HG03097 (cell line): ENCODE data around the gene IFT81.
"Not testable (repeated sequence)": the region's sequence is repeated elsewhere in the genome, so short reads cannot be mapped to it uniquely, and the experiment has no call there.

ENCODE experiments used
- ATAC-seq: cut with Tn5 transposase; IDR thresholded peaks from one replicate; pipeline ENCODE4 v1.9.1; 2021; ENCODE audit not compliant: unreplicated experiment, low FRiP score

Gene IFT81

DNA sequence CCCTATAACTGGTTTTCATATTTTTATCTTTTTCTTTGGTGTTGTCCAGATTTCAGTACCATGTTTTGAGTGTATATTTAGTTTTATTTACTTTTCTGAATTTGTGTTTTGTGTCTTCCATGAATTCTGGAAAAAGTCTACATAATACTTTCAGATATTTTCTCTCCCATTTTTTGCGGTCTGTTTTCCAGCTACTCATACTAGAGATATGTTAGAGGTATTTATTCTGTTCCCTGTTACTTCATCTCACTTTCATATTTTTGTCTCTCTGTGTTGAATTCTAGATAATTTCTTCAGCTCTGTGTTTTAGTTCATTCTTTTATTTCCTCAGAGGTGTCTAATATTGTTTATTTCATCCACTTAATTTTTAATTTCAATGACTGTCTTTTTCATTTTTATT is 74.2 kb downstream of the IFT81 start:
- ATAC-seq: no peak

DNA sequence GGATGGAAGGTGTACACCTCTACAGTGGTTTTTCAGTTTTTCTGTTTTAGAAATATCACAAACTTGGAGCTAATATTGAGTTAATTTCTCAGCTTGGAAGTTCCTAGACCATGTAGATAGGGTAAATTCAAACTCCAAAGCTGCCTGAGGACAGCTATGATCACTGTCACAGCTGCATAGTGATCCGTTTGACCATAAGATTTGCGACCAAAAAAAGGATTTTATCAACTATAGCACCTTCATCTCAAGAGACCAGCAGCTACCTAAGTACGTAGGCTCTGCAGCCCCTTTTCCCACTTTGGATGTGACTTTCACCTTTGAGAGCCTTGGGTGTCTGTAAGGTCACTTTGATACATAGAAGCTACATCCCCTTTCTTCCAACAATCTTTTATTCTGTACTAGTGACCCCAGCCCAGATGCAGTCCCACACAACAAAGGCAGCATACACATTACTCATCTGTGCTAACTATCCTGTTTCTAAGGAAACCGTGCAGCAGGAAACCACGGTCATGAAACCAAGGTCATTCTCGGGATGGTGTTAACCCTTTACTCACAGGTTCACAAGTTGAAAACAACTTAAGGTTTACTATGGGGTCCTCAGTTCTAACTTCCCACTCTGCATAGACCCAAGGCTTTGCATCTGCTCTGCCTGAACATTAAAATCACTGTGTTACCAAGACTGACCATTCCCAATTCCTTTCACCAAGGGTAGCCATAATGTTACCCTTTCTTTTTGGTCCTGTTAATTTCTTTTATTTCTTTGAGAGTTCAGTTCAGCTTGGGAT is 75.4 kb downstream of the IFT81 start:
- ATAC-seq: no peak

DNA sequence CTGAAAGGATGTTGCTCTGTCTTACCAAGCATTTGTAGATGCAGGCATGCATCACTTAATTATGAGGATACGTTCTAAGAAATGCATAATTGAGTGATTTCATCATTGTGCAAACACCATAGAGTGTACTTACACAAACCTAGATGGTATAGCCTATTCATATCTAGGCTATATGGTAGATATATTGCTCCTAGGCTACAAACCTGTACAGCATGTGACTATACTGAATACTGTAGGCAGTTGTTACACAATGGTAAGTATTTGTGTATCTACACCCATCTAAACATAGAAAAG is 75.9 kb downstream of the IFT81 start:
- no peak for ATAC-seq

DNA sequence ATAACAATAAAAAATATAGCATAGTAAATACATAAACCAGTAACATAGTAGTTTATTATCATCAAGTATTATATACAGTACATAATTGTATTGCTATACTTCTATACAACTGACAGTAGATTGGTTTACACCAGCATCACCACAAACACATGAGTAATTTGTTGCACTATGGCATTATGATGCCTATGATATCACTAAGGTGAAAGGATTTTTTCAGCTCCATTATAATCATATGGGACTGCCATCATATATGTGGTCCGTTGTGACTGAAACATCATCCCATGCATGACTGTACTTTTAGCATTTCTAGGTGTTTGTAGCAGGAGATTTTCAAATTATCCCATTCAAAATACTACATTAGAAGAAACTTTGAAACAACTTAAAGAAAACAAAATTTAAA is 77.8 kb downstream of the IFT81 start:
- ATAC-seq: no peak

DNA sequence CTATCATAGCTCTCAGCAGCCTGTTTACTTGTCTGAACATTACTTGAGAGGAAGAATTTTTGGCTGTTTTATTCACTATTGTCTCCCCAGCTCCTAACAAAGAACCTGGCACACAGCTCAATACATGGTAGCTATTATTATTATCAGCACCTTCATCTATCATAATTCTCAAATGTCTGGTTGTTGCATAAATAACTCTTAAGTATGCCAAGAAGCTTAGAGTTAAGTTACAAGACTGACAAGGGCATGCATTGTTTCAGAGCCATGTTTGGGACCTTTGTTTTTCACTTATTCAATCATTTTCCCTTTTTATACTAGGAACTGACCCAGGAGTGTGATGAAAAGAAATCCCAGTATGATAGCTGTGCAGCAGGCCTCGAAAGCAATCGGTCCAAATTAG is 79.4 kb downstream of the IFT81 start:
- ATAC-seq: no peak

DNA sequence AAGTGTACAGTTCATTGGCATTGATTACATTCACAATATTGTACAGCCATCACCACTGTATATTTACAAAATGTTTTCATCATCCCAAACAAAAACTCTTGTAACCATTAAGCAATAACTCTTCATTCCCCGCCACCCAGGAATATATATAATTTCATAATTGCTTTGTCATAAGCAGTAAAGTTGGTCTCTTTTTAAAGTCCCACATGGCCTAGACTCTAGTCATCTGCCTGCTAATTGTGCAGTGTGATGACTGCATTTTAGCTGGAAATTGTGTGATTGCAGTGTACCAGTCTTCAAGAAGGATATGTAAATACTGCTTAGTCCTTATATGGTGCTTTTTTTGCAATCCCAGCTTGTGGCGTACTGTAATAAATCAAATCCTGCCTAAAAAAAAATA is 81.8 kb downstream of the IFT81 start:
- no peak for ATAC-seq

DNA sequence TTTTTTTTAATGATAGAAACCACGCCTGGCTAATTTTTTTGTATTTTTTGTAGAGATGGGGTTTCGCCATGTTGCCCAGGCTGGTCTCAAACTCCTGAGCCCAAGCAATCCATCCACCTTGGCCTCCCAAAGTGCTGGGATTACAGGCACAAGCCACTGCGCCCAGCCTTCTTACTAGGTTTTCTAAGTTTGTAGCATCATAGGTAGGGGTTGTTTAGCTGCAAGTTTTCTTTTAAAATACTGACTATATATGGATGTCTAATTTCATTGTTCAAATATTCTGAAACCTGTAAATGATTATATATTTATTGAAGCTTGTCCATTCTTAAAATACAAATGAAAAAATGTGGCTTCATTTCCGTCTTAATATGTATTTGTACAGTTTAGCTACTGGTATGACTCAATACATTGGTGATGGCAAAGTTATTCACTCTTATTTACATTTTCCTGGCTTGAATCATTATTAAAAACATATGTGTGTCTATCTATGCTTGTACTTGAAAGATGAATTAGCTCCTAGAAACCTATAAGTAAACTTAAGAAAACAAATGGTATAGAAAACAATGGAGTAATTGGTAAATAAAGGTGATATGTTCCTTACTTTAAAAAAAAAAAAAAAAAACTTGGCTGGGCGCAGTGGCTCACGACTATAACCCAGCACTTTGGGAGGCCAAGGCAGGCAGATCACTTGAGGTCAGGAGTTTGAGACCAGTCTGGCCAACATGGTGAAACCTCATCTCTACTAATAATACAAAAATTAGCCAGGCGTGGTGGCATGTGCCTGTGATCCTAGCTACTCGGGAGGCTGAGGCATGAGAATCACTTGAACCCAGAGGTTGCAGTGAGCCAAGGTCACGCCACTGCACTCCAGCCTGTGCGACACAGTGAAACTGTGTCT is 87.7 kb downstream of the IFT81 start:
- ATAC-seq: not testable (repeated sequence)

DNA sequence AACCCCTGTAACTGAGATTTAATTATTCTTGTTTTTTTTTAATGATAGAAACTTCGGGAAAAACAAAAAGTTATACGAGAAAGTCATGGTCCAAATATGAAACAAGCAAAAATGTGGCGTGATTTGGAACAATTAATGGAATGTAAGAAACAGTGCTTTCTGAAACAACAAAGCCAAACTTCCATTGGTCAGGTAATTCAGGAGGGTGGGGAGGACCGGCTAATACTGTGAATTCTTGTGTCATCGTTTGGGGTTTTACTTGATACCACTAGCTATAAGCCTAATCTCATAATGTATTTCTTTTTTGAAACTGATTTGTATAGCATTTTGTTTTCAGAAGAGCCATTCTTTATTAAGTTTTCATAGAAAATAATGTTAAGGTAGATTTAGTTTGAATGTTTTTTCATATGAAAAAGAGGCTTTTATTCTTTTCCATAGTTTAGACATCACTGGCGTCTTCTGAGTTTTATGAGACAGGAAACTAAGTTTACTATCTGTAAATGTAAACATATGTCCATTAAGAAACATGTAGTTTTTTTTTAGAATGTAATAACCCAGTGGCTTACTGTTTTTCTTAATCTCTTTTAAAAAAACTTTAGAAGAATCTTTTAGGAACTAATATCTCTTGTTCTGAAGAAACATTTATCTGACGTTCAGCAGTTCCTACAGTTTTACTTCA is 94.0 kb downstream of the IFT81 start:
- no peak for ATAC-seq

DNA sequence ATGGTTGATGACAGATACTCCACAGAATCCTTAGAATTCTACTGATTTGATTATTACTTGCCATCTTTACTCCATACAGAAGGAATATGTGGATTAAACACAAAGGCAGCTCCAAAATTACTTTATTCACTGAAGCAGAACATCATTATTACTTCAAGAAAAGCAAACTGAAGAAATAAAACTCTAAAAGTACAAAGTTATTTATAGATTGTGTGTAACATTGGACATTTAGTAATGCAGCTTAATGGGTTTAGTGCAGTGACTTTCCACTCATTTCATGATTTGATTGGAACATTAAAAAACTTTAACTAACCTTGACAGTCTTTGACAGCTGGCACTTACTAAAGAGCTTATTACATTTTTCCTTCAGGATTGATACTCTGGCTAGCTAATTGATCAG is 97.9 kb downstream of the IFT81 start:
- no peak for ATAC-seq

DNA sequence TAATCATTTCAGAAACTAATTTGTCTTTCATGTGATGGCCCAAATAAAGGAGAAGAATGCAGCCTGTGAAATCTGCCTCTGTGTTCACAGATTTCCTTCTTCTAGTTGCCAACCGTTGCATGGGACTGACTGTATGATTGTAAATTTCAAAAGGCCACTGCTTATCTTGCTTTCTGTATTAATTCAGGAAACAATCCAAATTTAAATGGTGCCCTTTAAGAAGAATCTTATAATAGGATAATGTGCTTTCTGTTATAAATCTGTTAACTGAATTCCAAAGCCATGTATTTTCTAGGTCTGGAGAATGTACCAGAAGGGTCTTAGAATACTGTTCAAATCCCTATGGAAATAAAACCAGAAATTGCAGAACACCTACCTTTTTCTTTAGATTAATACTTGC is 98.3 kb downstream of the IFT81 start:
- no peak for ATAC-seq

DNA sequence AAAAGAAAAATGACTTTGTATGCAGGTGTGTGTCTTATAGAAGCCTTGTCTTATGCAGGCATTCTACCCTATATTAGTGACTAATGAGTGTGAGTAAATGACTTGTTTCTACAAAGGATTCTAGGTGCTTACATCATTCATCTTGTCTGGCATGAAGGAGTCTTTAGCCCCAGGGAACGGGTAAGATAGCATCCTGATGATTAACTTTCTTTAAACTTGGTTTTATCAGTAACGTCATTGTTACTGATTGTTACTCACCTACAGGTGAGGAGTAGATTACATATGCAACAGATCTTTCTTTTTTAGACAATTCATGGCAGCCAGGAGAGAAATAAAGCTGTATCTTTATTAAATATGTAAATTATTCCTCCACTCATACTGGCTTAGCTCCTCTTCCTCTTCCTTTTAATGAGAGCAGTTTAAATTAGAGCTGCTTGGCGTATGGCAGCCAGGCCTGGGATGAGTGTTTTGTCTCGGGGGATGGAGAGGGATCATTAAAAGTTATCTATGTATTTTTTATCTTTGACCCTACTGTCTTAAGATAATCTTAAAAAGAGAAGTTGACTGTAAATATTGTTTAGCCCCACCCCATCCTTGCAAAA is 99.7 kb downstream of the IFT81 start:
- no peak for ATAC-seq

DNA sequence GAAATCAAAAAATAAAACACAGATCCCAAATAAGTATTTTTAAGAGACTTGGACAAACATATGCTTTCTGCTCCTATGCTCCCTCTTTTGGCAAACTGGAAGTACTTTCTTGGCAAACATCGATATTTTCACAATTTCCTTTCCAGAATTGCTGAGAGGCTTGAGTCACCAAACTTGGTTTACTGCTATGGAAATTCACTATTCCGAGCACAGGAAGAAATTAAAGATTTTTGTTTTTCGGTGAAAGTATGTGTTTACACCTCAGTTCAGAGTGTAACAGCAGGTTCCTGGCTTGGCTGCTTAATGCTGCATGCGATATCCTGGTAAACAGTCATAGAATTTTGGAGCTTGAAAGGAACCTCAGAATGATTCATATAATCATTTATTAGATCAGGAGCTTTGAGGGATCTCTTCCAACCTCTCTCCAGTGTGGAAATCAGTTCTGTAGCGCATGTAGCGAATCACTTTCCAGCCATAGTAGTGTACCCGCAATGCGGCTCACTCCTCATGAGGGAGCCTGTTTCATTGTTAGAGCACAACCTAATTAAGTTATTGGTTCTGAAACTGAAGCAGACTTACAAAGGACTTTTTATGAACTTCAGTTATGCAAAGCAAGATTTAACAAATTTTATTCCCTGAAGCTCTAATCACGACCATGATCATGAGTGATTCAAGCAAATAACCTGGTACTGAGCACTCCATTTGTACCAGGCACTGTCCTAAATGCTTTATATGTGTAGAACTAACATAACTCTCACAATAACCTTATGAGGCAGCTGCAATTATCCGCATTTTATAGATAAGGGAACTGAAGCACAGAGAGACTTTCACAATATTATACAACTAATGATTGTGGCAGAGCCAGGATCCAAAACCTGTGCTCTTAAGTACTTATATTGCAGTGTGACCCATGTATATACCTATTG is 100.5 kb downstream of the IFT81 start:
- no peak for ATAC-seq

DNA sequence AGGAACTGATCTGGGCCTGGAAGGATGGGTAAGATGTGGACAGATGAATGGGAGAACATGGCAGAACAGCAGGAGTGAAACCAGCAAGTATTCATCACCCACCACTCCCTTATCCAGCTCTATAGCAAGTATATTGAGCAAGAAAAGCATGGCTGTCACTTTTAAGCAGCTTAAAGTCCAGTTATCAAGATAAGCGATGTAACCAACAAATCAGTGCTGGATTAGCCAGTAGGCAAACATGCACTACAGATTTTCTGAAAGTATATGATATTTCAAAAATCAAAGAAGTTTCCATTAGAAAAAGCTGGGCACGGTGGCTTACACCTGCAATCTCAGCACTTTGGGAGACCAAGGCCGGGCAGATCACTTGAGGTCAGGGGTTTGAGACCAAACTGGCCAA is 103.0 kb downstream of the IFT81 start:
- ATAC-seq: no peak

DNA sequence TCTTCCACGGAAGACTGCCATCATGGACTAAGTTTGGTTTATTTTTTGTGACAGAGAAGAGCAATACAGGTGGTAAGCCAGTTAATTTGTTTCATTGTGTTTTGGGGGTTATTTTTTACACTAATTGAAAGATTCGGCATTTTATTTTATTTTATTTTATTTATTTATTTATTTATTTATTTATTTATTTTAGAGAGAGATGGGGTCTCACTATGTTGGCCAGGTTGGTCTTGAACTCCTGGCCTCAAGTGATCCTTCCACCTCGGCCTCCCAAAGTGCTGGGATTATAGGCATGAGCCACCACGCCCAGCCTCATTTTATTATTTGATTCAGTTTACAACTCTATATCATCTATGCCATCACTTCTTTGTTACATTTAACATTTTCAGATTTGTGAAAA is 104.2 kb downstream of the IFT81 start:
- not testable (repeated sequence) for ATAC-seq

DNA sequence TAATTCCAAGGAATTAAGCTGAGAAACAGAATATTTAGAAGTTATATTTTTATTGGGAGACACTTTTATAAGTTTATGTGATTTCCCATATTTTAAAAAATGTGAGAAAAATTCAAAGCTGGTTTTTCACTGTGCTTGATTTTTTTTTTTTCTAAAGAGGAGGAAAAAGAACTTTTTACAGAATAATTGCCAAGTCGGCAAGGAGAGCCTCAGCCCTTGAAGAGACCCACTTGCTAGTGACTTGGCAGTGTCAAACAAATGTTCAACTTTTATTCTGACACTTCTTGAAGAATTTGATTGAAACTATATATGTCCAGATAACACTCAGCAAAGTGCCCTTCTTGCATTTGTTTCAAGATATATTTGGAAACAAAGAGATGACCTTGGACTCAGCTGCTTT is 104.6 kb downstream of the IFT81 start:
- no peak for ATAC-seq

DNA sequence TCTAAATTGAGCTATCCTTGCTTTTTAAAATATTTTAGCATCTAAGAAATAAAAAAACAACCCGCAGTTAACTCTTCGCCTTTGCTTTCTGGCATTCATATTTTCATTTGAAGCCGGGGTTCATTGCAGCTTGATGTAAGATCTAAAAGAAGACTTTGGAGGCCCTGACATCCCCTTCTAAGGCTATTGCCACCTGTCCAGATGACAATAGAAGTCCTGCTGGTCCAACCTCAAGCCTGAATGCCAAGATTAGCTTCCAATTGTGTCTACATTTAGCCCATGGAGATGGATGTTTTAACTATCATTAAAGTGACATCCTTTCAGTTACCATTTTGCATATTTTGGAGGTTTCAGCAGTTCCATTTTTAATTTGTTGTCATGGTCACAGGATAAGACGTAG is 105.3 kb downstream of the IFT81 start:
- ATAC-seq: no peak

DNA sequence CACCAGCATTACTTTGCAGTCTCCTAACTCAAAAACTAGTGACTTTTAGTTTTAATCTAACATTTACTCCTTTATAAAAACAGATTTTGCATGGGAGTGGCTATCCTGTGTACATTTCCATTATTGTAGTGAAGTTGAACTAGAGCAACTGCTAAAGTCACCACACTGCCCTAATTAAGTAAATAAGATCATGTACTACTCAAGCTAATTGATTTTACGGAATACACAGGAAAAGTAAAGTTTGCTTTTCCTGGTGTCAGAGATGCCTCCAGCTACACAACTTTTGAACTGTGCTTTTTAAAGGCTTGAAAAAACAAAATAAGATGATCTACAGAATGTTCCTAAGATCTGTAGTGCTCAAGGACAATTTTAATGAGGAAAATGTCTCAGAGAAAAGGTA is 106.5 kb downstream of the IFT81 start:
- ATAC-seq: no peak

DNA sequence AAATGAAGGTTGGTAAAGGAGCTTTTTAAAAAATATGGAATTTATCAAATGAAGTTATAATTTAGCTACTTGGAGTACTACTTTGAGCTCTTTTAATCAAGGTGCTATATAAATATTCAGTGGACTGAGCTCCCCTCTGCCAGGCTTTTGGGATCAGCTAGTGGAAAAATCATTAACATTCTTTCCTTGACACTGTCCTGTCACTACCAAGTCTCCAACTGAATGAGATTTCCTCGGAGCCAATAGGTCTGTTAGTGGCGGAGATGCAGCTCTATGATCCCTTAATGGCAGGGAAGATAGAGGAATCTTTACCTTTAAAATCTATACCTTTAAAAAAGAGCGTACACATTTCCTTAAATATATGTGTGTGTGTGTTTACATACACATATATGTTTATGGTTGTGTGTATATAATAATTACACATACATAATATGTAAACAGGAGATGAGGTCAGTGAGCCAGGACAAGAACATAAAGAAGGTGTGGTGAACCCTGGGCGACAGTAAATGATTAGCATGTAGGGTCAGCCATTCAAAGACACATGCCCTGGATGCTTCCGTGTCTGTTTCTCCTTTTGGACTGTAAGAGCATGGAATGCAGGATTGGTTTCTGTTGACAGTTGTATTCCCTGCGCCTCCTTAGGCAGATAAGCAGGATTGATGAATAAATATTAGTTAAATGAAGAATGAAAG is 109.2 kb downstream of the IFT81 start:
- ATAC-seq: no peak

DNA sequence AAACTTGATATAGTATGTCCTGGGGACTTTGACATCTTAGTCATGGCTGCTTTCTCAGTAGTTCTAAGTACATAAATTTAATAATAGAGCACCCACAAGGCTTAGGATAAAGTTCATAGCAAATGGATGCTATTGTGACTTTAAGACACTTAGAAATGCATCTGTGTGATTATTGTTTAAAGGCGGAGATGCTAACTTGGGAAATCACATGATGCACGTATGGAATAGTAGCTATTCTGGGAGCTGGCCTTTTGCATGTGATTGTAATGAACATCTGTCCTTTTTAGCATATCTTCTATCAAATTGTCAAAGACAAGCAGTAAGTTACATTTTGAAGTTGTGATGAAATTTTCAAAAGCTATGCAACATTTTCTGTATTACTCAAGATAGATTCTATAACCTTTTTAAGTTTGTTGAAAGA is 110.2 kb downstream of the IFT81 start:
- ATAC-seq: no peak

DNA sequence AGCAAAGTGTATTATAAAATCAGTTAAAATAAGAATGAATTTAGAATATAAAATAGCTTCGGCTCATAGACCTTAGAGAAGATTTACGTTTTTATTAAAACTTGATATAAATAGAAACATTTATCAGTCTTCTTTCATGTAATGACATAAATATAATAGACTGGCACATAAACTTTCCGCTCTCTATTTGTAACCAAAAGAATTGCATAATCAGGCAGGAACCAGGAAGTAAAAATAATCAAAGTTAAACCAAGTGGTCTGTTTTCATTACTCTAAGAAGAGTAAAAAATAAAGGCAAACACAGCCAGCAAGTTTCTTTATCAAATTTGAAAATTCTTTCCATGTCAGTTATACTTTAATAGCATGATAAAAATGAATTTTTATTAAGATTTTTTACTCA is 110.6 kb downstream of the IFT81 start:
- no peak for ATAC-seq
